GM12878 (cell line): Measurements from ENCODE around the gene NRSN2. TPM values are rescaled to one million over a fixed set of nuclear protein-coding genes. Genes with fewer than 3 reads are reported as not detected.

Experiments used
- KDM1A ChIP-seq: fragments of 200-600 bp; sonication (generic); IDR thresholded peaks from 2 replicates; pipeline ENCODE4 v1.6.1; 2016; ENCODE audit warnings: borderline replicate concordance
- MEF2A ChIP-seq: IDR thresholded peaks from 2 replicates; pipeline ENCODE4 v1.6.1; 2011; ENCODE audit warnings: low read depth, mild to moderate bottlenecking, low read length, moderate library complexity; ENCODE audit not compliant: insufficient read depth
- STAT3 ChIP-seq: IDR thresholded peaks from 2 replicates; pipeline ENCODE4 v1.6.1; 2011; ENCODE audit warnings: low read depth, low read length, improper control_type of control experiment
- polyA plus RNA-seq, 11 experiments: library from polyadenylated mRNA; depleted of rRNA in 4 of 11; unstranded in 6 of 11; stranded (reverse) in 5 of 11; fragments of >200 nt; fragmentation: Nextera tagmentation in 4 of 11; fragmentation: Illumina TruSeq in 1 of 11; extraction: Ambion mirVana in 4 of 11; extraction: Trizol in 1 of 11; gene quantifications; 1 replicate in 1 of 11; 2 replicates in 10 of 11; pipeline versions ENCODE4 v1.2.1 to v1.2.3, GENCODE V29; 2011 to 2016; ENCODE audit warnings: inconsistent platforms in 2 of 11, missing spikeins in 2 of 11, low read depth in 1 of 11
- total RNA-seq, 4 experiments: library from RNA; depleted of rRNA in 3 of 4; stranded (reverse); fragments of >200 nt in 3 of 4; fragmentation: Illumina TruSeq in 1 of 4; extraction: Trizol in 1 of 4; gene quantifications; 2 replicates each; pipeline versions ENCODE4 v1.2.1 to v1.2.3, GENCODE V29; 2013 to 2021
- TF ChIP-seq, protein P1 (sequence below): IDR thresholded peaks from 2 replicates; pipeline ENCODE4 v1.6.1; 2012; ENCODE audit warnings: mild to moderate bottlenecking, low read depth, low read length
- TF ChIP-seq, protein P2 (sequence below): IDR thresholded peaks from 2 replicates; pipeline ENCODE4 v1.6.1; 2012; ENCODE audit warnings: low read depth, low read length, improper control_type of control experiment
- TF ChIP-seq, protein P3 (sequence below): IDR thresholded peaks from 2 replicates; pipeline ENCODE4 v1.6.1; 2012; ENCODE audit warnings: low read depth, low read length, improper control_type of control experiment

The NRSN2 gene
- total and polyA plus RNA-seq, 10 of the 15 experiments (the other 5 are each of a cell fraction or from before 2014, with no cell fraction given), result 6.2 to 32.4 (median 13.0) TPM

DNA sequence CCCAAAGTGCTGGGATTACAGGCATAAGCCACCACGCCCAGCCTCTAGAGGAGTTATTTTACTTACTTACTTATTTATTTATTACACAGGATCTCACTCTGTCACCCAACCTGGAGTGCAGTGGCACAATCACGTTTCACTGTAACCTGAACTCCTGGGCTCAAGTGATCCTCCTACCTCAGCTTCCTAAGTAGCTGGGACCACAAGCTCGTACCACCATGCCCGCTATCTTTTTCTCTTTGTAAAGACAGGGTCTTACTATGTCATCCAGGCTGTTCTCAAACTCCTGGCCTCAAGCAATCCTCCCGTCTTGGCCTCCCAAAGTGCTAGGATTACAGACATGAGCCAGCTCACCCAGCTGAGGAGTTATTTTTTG lies 32.0 kb downstream of the NRSN2 start (continued):
- TF ChIP-seq, protein P1, sequence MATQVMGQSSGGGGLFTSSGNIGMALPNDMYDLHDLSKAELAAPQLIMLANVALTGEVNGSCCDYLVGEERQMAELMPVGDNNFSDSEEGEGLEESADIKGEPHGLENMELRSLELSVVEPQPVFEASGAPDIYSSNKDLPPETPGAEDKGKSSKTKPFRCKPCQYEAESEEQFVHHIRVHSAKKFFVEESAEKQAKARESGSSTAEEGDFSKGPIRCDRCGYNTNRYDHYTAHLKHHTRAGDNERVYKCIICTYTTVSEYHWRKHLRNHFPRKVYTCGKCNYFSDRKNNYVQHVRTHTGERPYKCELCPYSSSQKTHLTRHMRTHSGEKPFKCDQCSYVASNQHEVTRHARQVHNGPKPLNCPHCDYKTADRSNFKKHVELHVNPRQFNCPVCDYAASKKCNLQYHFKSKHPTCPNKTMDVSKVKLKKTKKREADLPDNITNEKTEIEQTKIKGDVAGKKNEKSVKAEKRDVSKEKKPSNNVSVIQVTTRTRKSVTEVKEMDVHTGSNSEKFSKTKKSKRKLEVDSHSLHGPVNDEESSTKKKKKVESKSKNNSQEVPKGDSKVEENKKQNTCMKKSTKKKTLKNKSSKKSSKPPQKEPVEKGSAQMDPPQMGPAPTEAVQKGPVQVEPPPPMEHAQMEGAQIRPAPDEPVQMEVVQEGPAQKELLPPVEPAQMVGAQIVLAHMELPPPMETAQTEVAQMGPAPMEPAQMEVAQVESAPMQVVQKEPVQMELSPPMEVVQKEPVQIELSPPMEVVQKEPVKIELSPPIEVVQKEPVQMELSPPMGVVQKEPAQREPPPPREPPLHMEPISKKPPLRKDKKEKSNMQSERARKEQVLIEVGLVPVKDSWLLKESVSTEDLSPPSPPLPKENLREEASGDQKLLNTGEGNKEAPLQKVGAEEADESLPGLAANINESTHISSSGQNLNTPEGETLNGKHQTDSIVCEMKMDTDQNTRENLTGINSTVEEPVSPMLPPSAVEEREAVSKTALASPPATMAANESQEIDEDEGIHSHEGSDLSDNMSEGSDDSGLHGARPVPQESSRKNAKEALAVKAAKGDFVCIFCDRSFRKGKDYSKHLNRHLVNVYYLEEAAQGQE, result no peak
- TF ChIP-seq STAT3, result no peak
- TF ChIP-seq, protein P2, sequence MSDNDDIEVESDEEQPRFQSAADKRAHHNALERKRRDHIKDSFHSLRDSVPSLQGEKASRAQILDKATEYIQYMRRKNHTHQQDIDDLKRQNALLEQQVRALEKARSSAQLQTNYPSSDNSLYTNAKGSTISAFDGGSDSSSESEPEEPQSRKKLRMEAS, result no peak
- TF ChIP-seq, protein P3, sequence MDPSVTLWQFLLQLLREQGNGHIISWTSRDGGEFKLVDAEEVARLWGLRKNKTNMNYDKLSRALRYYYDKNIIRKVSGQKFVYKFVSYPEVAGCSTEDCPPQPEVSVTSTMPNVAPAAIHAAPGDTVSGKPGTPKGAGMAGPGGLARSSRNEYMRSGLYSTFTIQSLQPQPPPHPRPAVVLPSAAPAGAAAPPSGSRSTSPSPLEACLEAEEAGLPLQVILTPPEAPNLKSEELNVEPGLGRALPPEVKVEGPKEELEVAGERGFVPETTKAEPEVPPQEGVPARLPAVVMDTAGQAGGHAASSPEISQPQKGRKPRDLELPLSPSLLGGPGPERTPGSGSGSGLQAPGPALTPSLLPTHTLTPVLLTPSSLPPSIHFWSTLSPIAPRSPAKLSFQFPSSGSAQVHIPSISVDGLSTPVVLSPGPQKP, result no peak
- no peak for TF ChIP-seq MEF2A
- TF ChIP-seq KDM1A, result no peak
